ENCODE results near the gene TFR2. TPM values are rescaled to one million over a fixed set of nuclear protein-coding genes. Genes with fewer than 3 reads are reported as not detected.

TFR2 gene
- total and polyA plus RNA-seq, 2 of the 13 experiments (the other 11 are each of a cell fraction or from before 2014, with no cell fraction given) = 36.9 to 64.2 TPM

GRCh38 chr7:100586266-100587025, 54.9 kb downstream of the TFR2 start, which contains the start of gene FBXO24 (continued):
- TF ChIP-seq E2F5 (CRISPR knock-in tag; conservative IDR thresholded peaks at IDR 0.05) (no peak), BRD4 (CRISPR knock-in tag; IDR thresholded peaks at IDR 0.05) (no peak), ZNF160 (CRISPR knock-in tag; IDR thresholded peaks at IDR 0.05) (no peak), SRSF9 (IDR thresholded peaks at IDR 0.05; ENCODE audit: borderline replicate concordance, insufficient read depth, low read depth, low read length, poor library complexity, severe bottlenecking) (no peak), SOX6 (IDR thresholded peaks at IDR 0.05) (no peak), SOX6 (CRISPR knock-in tag; IDR thresholded peaks at IDR 0.05) (0 out of 2 replicates have a peak, but pooled peaks have one; percentile 23), ONECUT2 (CRISPR knock-in tag; IDR thresholded peaks at IDR 0.05) (no peak), BORCS8-MEF2B (CRISPR knock-in tag; IDR thresholded peaks at IDR 0.05) (no peak), PRDM10 (CRISPR knock-in tag; IDR thresholded peaks at IDR 0.05; ENCODE audit: low read depth) (peak; percentile 96), RXRA (CRISPR knock-in tag; IDR thresholded peaks at IDR 0.05) (no peak), ZNF451 (CRISPR knock-in tag; IDR thresholded peaks at IDR 0.05) (no peak), ISL2 (CRISPR knock-in tag; IDR thresholded peaks at IDR 0.05) (peak; percentile 19), PHF20 (CRISPR knock-in tag; IDR thresholded peaks at IDR 0.05) (peak; percentile 4; the same call in 1 of the 2 replicates), FIP1L1 (IDR thresholded peaks at IDR 0.05; ENCODE audit: borderline replicate concordance, insufficient read depth, low read depth, low read length) (no peak), ZNF597 (CRISPR knock-in tag; IDR thresholded peaks at IDR 0.05) (no peak), HNRNPH1 (optimal IDR thresholded peaks at IDR 0.05; ENCODE audit: low read depth, low read length) (no peak), IKZF5 (CRISPR knock-in tag; IDR thresholded peaks at IDR 0.05) (no peak; the same call in 1 of the 2 replicates), SUZ12 (IDR thresholded peaks at IDR 0.05; ENCODE audit: low read depth, low read length) (no peak), PHF21A (CRISPR knock-in tag; IDR thresholded peaks at IDR 0.05) (peak; percentile 93), RFX1 (IDR thresholded peaks at IDR 0.05) (no peak), ZNF773 (CRISPR knock-in tag; IDR thresholded peaks at IDR 0.05; ENCODE audit: borderline replicate concordance) (no peak), BHLHE40 (IDR thresholded peaks at IDR 0.05; ENCODE audit: low read length) (peak; percentile 53; the same call in 1 of the 2 replicates), SAP130 (CRISPR knock-in tag; IDR thresholded peaks at IDR 0.05; ENCODE audit: low read depth) (peak; percentile 29; the same call in 1 of the 2 replicates), TFAP4 (IDR thresholded peaks at IDR 0.05; ENCODE audit: borderline replicate concordance, low read depth) (peak; percentile 78; the same call in 1 of the 2 replicates)
